ENCODE results near the gene TMEM132D.

TMEM132D gene

GRCh38 chr12:129790331-129790730 is 113.5 kb downstream of the TMEM132D start:
- Histone ChIP-seq H3K4me3 (IDR thresholded peaks at IDR 0.05; ENCODE audit: insufficient read depth, low read depth, low read length) (no peak overlapping the region), H3K27me3 (ENCODE audit: insufficient read depth, low read depth) (no peaks in the 10 kb centered on the region), H3K9ac (no peak overlapping the region), H3K4me2 (no peak overlapping the region), H3K79me2 (ENCODE audit: insufficient read depth, low read depth) (no peaks in the 10 kb centered on the region), H3K4me1 (ENCODE audit: low read depth, poor library complexity, severe bottlenecking) (no peaks in the 10 kb centered on the region), H2AFZ (ENCODE audit: low read depth) (no peak overlapping the region), H4K20me1 (ENCODE audit: insufficient read depth) (no peaks in the 10 kb centered on the region), H3K27ac (no peak overlapping the region), H3K36me3 (ENCODE audit: insufficient read depth) (no peaks in the 10 kb centered on the region)
- TF ChIP-seq, protein P1, sequence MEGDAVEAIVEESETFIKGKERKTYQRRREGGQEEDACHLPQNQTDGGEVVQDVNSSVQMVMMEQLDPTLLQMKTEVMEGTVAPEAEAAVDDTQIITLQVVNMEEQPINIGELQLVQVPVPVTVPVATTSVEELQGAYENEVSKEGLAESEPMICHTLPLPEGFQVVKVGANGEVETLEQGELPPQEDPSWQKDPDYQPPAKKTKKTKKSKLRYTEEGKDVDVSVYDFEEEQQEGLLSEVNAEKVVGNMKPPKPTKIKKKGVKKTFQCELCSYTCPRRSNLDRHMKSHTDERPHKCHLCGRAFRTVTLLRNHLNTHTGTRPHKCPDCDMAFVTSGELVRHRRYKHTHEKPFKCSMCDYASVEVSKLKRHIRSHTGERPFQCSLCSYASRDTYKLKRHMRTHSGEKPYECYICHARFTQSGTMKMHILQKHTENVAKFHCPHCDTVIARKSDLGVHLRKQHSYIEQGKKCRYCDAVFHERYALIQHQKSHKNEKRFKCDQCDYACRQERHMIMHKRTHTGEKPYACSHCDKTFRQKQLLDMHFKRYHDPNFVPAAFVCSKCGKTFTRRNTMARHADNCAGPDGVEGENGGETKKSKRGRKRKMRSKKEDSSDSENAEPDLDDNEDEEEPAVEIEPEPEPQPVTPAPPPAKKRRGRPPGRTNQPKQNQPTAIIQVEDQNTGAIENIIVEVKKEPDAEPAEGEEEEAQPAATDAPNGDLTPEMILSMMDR (conservative IDR thresholded peaks at IDR 0.05; ENCODE audit: low read depth, low read length) = no peak

DNA sequence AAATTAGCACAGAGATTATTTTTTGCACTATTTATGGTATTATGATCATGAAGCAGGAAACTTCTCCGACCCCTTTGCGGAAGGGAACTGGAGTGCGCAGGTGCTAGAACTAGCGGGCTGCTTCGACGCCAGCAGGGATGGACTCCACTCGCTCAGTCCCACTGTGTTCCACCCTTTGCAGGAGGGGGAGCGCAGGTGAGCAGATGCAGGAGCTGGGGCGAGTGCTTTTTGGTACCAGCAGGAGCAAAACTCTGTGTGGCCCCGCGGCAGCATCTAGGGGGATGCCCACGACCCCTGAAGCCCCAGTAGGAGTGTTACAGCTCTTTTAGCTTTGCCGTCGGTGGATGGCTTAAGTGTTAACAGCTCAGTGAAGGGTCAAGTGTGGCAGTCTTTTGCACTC is 113.9 kb downstream of the TMEM132D start:
- no peaks in the 10 kb centered on the region for H4K20me1 ChIP-seq (ENCODE audit: insufficient read depth)
- no peak overlapping the region for H3K4me2 ChIP-seq
- TF ChIP-seq, protein P1 (conservative IDR thresholded peaks at IDR 0.05; ENCODE audit: low read depth, low read length) = no peak
- no peaks in the 10 kb centered on the region for H3K4me1 ChIP-seq (ENCODE audit: low read depth, poor library complexity, severe bottlenecking)
- no peak overlapping the region for H2AFZ ChIP-seq (ENCODE audit: low read depth)
- H3K36me3 ChIP-seq (ENCODE audit: insufficient read depth) = no peaks in the 10 kb centered on the region
- no peak overlapping the region for H3K9ac ChIP-seq
- no peak overlapping the region for H3K4me3 ChIP-seq (IDR thresholded peaks at IDR 0.05; ENCODE audit: insufficient read depth, low read depth, low read length)
- no peaks in the 10 kb centered on the region for H3K79me2 ChIP-seq (ENCODE audit: insufficient read depth, low read depth)
- H3K27me3 ChIP-seq (ENCODE audit: insufficient read depth, low read depth) = no peaks in the 10 kb centered on the region
- H3K27ac ChIP-seq = no peak overlapping the region

GRCh38 chr12:129788506-129789084 is 115.2 kb downstream of the TMEM132D start:
- Histone ChIP-seq H3K9ac (no peak overlapping the region), H2AFZ (ENCODE audit: low read depth) (no peak overlapping the region), H3K27me3 (ENCODE audit: insufficient read depth, low read depth) (no peaks in the 10 kb centered on the region), H3K36me3 (ENCODE audit: insufficient read depth) (no peaks in the 10 kb centered on the region), H3K4me1 (ENCODE audit: low read depth, poor library complexity, severe bottlenecking) (no peaks in the 10 kb centered on the region), H4K20me1 (ENCODE audit: insufficient read depth) (no peaks in the 10 kb centered on the region), H3K27ac (no peak overlapping the region), H3K79me2 (ENCODE audit: insufficient read depth, low read depth) (no peaks in the 10 kb centered on the region), H3K4me3 (IDR thresholded peaks at IDR 0.05; ENCODE audit: insufficient read depth, low read depth, low read length) (no peak overlapping the region), H3K4me2 (no peak overlapping the region)
- TF ChIP-seq, protein P1 (conservative IDR thresholded peaks at IDR 0.05; ENCODE audit: low read depth, low read length) = no peak

DNA sequence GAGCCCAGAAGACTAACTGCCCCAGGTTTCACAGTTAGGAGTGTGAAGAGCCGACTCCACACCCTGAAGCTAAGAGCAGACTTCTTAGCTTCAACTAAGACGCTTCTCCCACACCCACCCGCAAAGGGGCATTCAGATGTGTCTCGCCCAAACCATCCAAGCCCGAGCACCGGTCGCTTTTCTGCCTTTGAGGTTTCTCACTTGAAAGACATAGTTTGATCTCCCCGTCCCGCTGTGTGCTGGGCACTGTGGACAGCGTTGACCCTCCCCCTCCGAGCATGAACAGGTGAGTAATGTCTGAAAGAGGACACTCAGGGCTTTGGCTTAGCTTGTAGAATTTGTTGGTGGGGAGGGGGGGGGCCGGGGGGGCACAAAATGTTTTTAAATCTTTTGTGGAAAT is 123.8 kb downstream of the TMEM132D start:
- Histone ChIP-seq H3K27me3 (ENCODE audit: insufficient read depth, low read depth) (no peaks in the 10 kb centered on the region), H3K4me2 (no peak overlapping the region), H3K9ac (no peak overlapping the region), H4K20me1 (ENCODE audit: insufficient read depth) (no peaks in the 10 kb centered on the region), H3K36me3 (ENCODE audit: insufficient read depth) (no peaks in the 10 kb centered on the region), H3K27ac (no peak overlapping the region), H3K79me2 (ENCODE audit: insufficient read depth, low read depth) (no peaks in the 10 kb centered on the region), H2AFZ (ENCODE audit: low read depth) (no peak overlapping the region), H3K4me1 (ENCODE audit: low read depth, poor library complexity, severe bottlenecking) (no peaks in the 10 kb centered on the region), H3K4me3 (IDR thresholded peaks at IDR 0.05; ENCODE audit: insufficient read depth, low read depth, low read length) (no peak overlapping the region)
- TF ChIP-seq, protein P1 (conservative IDR thresholded peaks at IDR 0.05; ENCODE audit: low read depth, low read length) = no peak
